ENCODE measurements around the gene TKTL1. TPM values are rescaled to one million over a fixed set of nuclear protein-coding genes. Genes with fewer than 3 reads are reported as not detected.

Gene TKTL1
- total and polyA plus RNA-seq, 2 donors (not counting 1 experiment from before 2014, with no cell fraction given) = not detected

- Histone ChIP-seq H2AFZ (ENCODE audit: low read length) (no peak overlapping the region), H3K27ac (ENCODE audit: insufficient read depth, low read length) (no peak overlapping the region), H3K4me2 (ENCODE audit: extremely low read depth, insufficient read depth, low read length) (no peak overlapping the region), H3K4me3 (replicated peaks in 1 of 4; ENCODE audit: control extremely low read depth in 1 of 4, insufficient read depth in 1 of 4, low read depth in 3 of 4, low read length in 4 of 4) (no peak overlapping the region), H3K27me3 (ENCODE audit: control insufficient read depth, insufficient read depth, low read length) (no peaks in the 10 kb centered on the region), H3K9me3 (ENCODE audit: control insufficient read depth, insufficient read depth, low read depth, low read length) (no peaks in the 10 kb centered on the region), H3K4me1 (ENCODE audit: control insufficient read depth, extremely low read depth, insufficient read depth, low read length) (no peaks in the 10 kb centered on the region), H4K20me1 (ENCODE audit: control insufficient read depth, extremely low read depth, insufficient read depth, low read length) (no peaks in the 10 kb centered on the region), H3K36me3 (ENCODE audit: control insufficient read depth, insufficient read depth, low read length) (peaks cover 64% of the 10 kb centered on the region), H3K9ac (ENCODE audit: insufficient read depth, low read length) (no peak overlapping the region), H3K79me2 (ENCODE audit: control insufficient read depth, insufficient read depth, low read length) (peaks cover 82% of the 10 kb centered on the region)
- no peak for TF ChIP-seq EZH2 (IDR thresholded peaks at IDR 0.05; ENCODE audit: low read length, missing control alignments)
- TF ChIP-seq, protein P1, sequence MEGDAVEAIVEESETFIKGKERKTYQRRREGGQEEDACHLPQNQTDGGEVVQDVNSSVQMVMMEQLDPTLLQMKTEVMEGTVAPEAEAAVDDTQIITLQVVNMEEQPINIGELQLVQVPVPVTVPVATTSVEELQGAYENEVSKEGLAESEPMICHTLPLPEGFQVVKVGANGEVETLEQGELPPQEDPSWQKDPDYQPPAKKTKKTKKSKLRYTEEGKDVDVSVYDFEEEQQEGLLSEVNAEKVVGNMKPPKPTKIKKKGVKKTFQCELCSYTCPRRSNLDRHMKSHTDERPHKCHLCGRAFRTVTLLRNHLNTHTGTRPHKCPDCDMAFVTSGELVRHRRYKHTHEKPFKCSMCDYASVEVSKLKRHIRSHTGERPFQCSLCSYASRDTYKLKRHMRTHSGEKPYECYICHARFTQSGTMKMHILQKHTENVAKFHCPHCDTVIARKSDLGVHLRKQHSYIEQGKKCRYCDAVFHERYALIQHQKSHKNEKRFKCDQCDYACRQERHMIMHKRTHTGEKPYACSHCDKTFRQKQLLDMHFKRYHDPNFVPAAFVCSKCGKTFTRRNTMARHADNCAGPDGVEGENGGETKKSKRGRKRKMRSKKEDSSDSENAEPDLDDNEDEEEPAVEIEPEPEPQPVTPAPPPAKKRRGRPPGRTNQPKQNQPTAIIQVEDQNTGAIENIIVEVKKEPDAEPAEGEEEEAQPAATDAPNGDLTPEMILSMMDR (conservative IDR thresholded peaks at IDR 0.05 in 1 of 2, IDR thresholded peaks at IDR 0.05 in 1 of 2; ENCODE audit: low read depth in 1 of 2, low read length in 2 of 2) = no peak
- no peak for DNase-seq (ENCODE audit: low read depth in 2 of 2)
These were observed 64.0 kb downstream of the TKTL1 start for GRCh38 chrX:154359362-154360154.

DNA sequence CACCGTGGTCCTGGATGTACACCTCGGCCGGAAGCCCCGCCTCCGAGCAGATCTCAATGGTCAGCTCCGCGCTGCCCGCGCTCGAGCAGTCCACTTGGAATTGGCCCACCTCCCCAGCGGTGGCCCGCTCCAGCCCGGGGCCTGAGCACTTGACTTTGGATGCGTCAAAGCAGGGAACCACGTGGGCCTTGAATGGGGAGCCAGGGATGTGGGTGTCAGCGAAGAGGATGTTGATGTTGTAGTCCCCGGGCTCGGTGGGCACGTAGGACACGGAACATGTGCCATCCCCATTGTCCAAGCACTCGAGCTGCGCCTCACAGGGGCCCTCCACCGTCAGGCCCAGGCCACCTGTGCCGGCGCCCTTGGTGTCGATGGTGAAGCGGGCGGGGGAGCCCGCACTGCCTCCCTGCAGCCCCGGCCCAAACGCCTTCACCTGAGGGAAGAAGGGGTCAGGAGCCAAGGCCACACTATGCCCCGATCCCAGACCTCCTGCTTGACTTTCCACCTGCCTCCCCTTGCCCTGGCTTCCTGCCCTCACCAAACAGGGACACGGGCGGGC is 64.6 kb downstream of the TKTL1 start:
- H3K9me3 ChIP-seq (ENCODE audit: control insufficient read depth, insufficient read depth, low read depth, low read length) = no peaks in the 10 kb centered on the region
- no peak overlapping the region for H3K27ac ChIP-seq (ENCODE audit: insufficient read depth, low read length)
- H2AFZ ChIP-seq (ENCODE audit: low read length) = no peak overlapping the region
- no peak overlapping the region for H3K9ac ChIP-seq (ENCODE audit: insufficient read depth, low read length)
- no peak overlapping the region for H3K4me2 ChIP-seq (ENCODE audit: extremely low read depth, insufficient read depth, low read length)
- peaks cover 63% of the 10 kb centered on the region for H3K36me3 ChIP-seq (ENCODE audit: control insufficient read depth, insufficient read depth, low read length)
- H3K27me3 ChIP-seq (ENCODE audit: control insufficient read depth, insufficient read depth, low read length) = no peaks in the 10 kb centered on the region
- H3K79me2 ChIP-seq (ENCODE audit: control insufficient read depth, insufficient read depth, low read length) = peaks cover 85% of the 10 kb centered on the region
- TF ChIP-seq, protein P1 (conservative IDR thresholded peaks at IDR 0.05 in 1 of 2, IDR thresholded peaks at IDR 0.05 in 1 of 2; ENCODE audit: low read depth in 1 of 2, low read length in 2 of 2) = no peak
- TF ChIP-seq EZH2 (IDR thresholded peaks at IDR 0.05; ENCODE audit: low read length, missing control alignments) = no peak
- DNase-seq (ENCODE audit: low read depth in 2 of 2) = no peak
- no peaks in the 10 kb centered on the region for H4K20me1 ChIP-seq (ENCODE audit: control insufficient read depth, extremely low read depth, insufficient read depth, low read length)
- H3K4me1 ChIP-seq (ENCODE audit: control insufficient read depth, extremely low read depth, insufficient read depth, low read length) = no peaks in the 10 kb centered on the region
- H3K4me3 ChIP-seq (replicated peaks in 1 of 4; ENCODE audit: control extremely low read depth in 1 of 4, insufficient read depth in 1 of 4, low read depth in 3 of 4, low read length in 4 of 4) = no peak overlapping the region

GRCh38 chrX:154362085-154362742 is 66.6 kb downstream of the TKTL1 start:
- Histone ChIP-seq H3K4me1 (ENCODE audit: control insufficient read depth, extremely low read depth, insufficient read depth, low read length) (peaks cover 2% of the 10 kb centered on the region), H3K27ac (ENCODE audit: insufficient read depth, low read length) (no peak overlapping the region), H3K36me3 (ENCODE audit: control insufficient read depth, insufficient read depth, low read length) (peaks cover 61% of the 10 kb centered on the region), H3K9me3 (ENCODE audit: control insufficient read depth, insufficient read depth, low read depth, low read length) (no peaks in the 10 kb centered on the region), H4K20me1 (ENCODE audit: control insufficient read depth, extremely low read depth, insufficient read depth, low read length) (no peaks in the 10 kb centered on the region), H3K27me3 (ENCODE audit: control insufficient read depth, insufficient read depth, low read length) (no peaks in the 10 kb centered on the region), H2AFZ (ENCODE audit: low read length) (no peak overlapping the region), H3K4me3 (replicated peaks in 1 of 4; ENCODE audit: control extremely low read depth in 1 of 4, insufficient read depth in 1 of 4, low read depth in 3 of 4, low read length in 4 of 4) (no peak overlapping the region), H3K4me2 (ENCODE audit: extremely low read depth, insufficient read depth, low read length) (no peak overlapping the region), H3K9ac (ENCODE audit: insufficient read depth, low read length) (no peak overlapping the region), H3K79me2 (ENCODE audit: control insufficient read depth, insufficient read depth, low read length) (peaks cover 91% of the 10 kb centered on the region)
- TF ChIP-seq, protein P1 (conservative IDR thresholded peaks at IDR 0.05 in 1 of 2, IDR thresholded peaks at IDR 0.05 in 1 of 2; ENCODE audit: low read depth in 1 of 2, low read length in 2 of 2) = no peak
- no peak for TF ChIP-seq EZH2 (IDR thresholded peaks at IDR 0.05; ENCODE audit: low read length, missing control alignments)
- no peak for DNase-seq (ENCODE audit: low read depth in 2 of 2)

Data from fibroblast of lung (primary cell).